Endodermal cell (in vitro differentiated cells): ENCODE data around the gene SRBD1. TPM values are rescaled to one million over a fixed set of nuclear protein-coding genes. Genes with fewer than 3 reads are reported as not detected.

Experiments used
- DNase-seq: peaks from one replicate; pipeline ENCODE4 v3.0.0-alpha.2; 2017
- H3K27ac ChIP-seq: 2 replicates; pipeline ENCODE4 v1.5.1; 2013; ENCODE audit warnings: mild to moderate bottlenecking, low read depth, low read length, moderate library complexity
- H3K27me3 ChIP-seq: 2 replicates; pipeline ENCODE4 v1.6.1; 2013; ENCODE audit warnings: mild to moderate bottlenecking, low read length, moderate library complexity; ENCODE audit not compliant: insufficient read depth, control insufficient read depth, poor library complexity, severe bottlenecking
- H3K36me3 ChIP-seq: 2 replicates; pipeline ENCODE4 v1.7.0; 2013; ENCODE audit warnings: mild to moderate bottlenecking, low read length, moderate library complexity; ENCODE audit not compliant: control insufficient read depth, insufficient read depth
- H3K4me1 ChIP-seq: one replicate; pipeline ENCODE4 v1.7.0; 2013; ENCODE audit warnings: low read length; ENCODE audit not compliant: control insufficient read depth, insufficient read depth
- H3K4me3 ChIP-seq: 2 replicates; pipeline ENCODE4 v1.5.1; 2013; ENCODE audit warnings: mild to moderate bottlenecking, low read length, moderate library complexity
- H3K9ac ChIP-seq: 2 replicates; pipeline ENCODE4 v1.6.1; 2013; ENCODE audit warnings: mild to moderate bottlenecking, low read length, moderate library complexity; ENCODE audit not compliant: poor library complexity, severe bottlenecking; ENCODE audit errors: extremely low read depth
- H3K9me3 ChIP-seq: 2 replicates; pipeline ENCODE4 v1.6.1; 2013; ENCODE audit warnings: mild to moderate bottlenecking, low read length, moderate library complexity; ENCODE audit not compliant: control insufficient read depth
- H3K27ac Mint-ChIP-seq: 2 replicates; pipeline ENCODE4 v1.8.0; 2020; ENCODE audit warnings: mixed read lengths
- H3K27me3 Mint-ChIP-seq: 2 replicates; pipeline ENCODE4 v1.8.0; 2021; ENCODE audit warnings: mild to moderate bottlenecking, mixed read lengths; ENCODE audit not compliant: insufficient read depth
- H3K36me3 Mint-ChIP-seq: 2 replicates; pipeline ENCODE4 v1.8.0; 2020; ENCODE audit warnings: low read depth, mixed read lengths
- H3K4me1 Mint-ChIP-seq: 2 replicates; pipeline ENCODE4 v1.8.0; 2020; ENCODE audit warnings: mixed read lengths
- H3K4me3 Mint-ChIP-seq: 2 replicates; pipeline ENCODE4 v1.8.0; 2020; ENCODE audit warnings: mild to moderate bottlenecking, moderate library complexity, mixed read lengths
- H3K9me3 Mint-ChIP-seq: 2 replicates; pipeline ENCODE4 v1.8.0; 2020; ENCODE audit warnings: mild to moderate bottlenecking, mixed read lengths
- WGBS, 2 experiments: methylation state at CpG; one replicate each; pipeline versions ENCODE4 v1.1.5 to v1.1.7; 2013; ENCODE audit warnings: missing lambda C conversion rate in 2 of 2, mixed read lengths in 1 of 2; ENCODE audit not compliant: insufficient coverage in 1 of 2, insufficient read length in 1 of 2; 5-methylcytosine and 5-hydroxymethylcytosine counted together
- total RNA-seq, 2 donors: library from RNA; stranded (reverse); fragmentation: NEBNext Ultra II Directional in 1 of 2; extraction: Animal tissue kit (Norgen Biotek cat#: 25700) in 1 of 2; gene quantifications; 2 replicates in 1 of 2; 3 replicates in 1 of 2; pipeline ENCODE4 v1.2.1, GENCODE V29; 2021
- TF ChIP-seq, protein P1 (sequence below): fragments of 200-600 bp; sonication (generic); conservative IDR thresholded peaks from 2 replicates; pipeline ENCODE4 v1.5.0; 2021; ENCODE audit warnings: antibody characterized with exemption, mild to moderate bottlenecking

The SRBD1 gene
- total RNA-seq, 2 donors from 2014 or later: 17.7 to 19.6 TPM

DNA sequence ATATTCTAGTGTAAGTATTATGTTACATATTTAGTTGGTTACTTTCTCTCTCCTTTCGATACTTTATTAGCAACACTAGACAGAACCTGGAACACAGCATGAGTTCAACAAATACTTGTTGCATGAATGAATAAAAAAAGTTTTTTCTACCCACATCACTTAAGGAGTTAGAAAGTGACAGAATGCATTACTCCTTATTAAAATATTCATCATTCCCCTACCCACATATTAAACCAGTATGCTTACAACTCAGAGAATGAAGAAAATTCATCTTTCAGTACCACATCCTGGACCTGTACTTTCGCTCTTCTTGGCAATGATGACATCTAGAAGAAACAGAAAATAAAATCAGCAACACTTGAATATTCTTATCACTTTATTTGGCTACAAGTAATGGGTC lies 6.0 kb downstream of the SRBD1 start:
- 90 to 100% methylated on average over 1 to 2 of the region's 2 CpGs for WGBS, 2 experiments

GRCh38 chr2:45602624-45603023 lies 8.4 kb downstream of the SRBD1 start:
- Histone ChIP-seq H3K4me1 (no peaks in the 10 kb centered on the region), H3K27ac (no peak overlapping the region), H3K4me3 (no peak overlapping the region), H3K36me3 (peaks cover 63% of the 10 kb centered on the region), H3K9me3 (no peaks in the 10 kb centered on the region), H3K27me3 (no peaks in the 10 kb centered on the region), H3K9ac (no peak overlapping the region)
- Mint-ChIP-seq H3K27me3 (no peaks in the 10 kb centered on the region), H3K9me3 (no peaks in the 10 kb centered on the region), H3K4me1 (no peaks in the 10 kb centered on the region), H3K27ac (no peak overlapping the region), H3K4me3 (no peak overlapping the region), H3K36me3 (peaks cover 52% of the 10 kb centered on the region)
- DNase-seq: no peak
- 84 to 94% methylated on average over 2 of the region's 2 CpGs for WGBS, 2 experiments
- TF ChIP-seq, protein P1, sequence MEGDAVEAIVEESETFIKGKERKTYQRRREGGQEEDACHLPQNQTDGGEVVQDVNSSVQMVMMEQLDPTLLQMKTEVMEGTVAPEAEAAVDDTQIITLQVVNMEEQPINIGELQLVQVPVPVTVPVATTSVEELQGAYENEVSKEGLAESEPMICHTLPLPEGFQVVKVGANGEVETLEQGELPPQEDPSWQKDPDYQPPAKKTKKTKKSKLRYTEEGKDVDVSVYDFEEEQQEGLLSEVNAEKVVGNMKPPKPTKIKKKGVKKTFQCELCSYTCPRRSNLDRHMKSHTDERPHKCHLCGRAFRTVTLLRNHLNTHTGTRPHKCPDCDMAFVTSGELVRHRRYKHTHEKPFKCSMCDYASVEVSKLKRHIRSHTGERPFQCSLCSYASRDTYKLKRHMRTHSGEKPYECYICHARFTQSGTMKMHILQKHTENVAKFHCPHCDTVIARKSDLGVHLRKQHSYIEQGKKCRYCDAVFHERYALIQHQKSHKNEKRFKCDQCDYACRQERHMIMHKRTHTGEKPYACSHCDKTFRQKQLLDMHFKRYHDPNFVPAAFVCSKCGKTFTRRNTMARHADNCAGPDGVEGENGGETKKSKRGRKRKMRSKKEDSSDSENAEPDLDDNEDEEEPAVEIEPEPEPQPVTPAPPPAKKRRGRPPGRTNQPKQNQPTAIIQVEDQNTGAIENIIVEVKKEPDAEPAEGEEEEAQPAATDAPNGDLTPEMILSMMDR: no peak

More for the DNA sequence above, 6.0 kb downstream of the SRBD1 start:
- Histone ChIP-seq H3K36me3 (peaks cover 42% of the 10 kb centered on the region), H3K9me3 (no peaks in the 10 kb centered on the region), H3K27me3 (no peaks in the 10 kb centered on the region), H3K4me3 (no peak overlapping the region), H3K9ac (no peak overlapping the region), H3K4me1 (no peaks in the 10 kb centered on the region), H3K27ac (no peak overlapping the region)
- TF ChIP-seq, protein P1: no peak
- peaks cover 5% of the 10 kb centered on the region for H3K4me1 Mint-ChIP-seq
- DNase-seq: no peak
- no peaks in the 10 kb centered on the region for H3K27me3 Mint-ChIP-seq
- H3K27ac Mint-ChIP-seq: no peak overlapping the region
- H3K4me3 Mint-ChIP-seq: no peak overlapping the region
- H3K9me3 Mint-ChIP-seq: no peaks in the 10 kb centered on the region
- H3K36me3 Mint-ChIP-seq: peaks cover 34% of the 10 kb centered on the region

- 87 to 100% methylated on average over 3 to 4 of the region's 4 CpGs for WGBS, 2 experiments
- Histone ChIP-seq H3K4me1 (no peaks in the 10 kb centered on the region), H3K9me3 (no peaks in the 10 kb centered on the region), H3K9ac (no peak overlapping the region), H3K27me3 (no peaks in the 10 kb centered on the region), H3K27ac (no peak overlapping the region), H3K4me3 (no peak overlapping the region), H3K36me3 (peaks cover 75% of the 10 kb centered on the region)
- Mint-ChIP-seq H3K36me3 (peaks cover 50% of the 10 kb centered on the region), H3K27ac (no peak overlapping the region), H3K4me3 (no peak overlapping the region), H3K9me3 (no peaks in the 10 kb centered on the region), H3K27me3 (no peaks in the 10 kb centered on the region), H3K4me1 (peaks cover 2% of the 10 kb centered on the region)
- TF ChIP-seq, protein P1: no peak
- DNase-seq: no peak
Observed at GRCh38 chr2:45598545-45598944, 12.5 kb downstream of the SRBD1 start.
